Thoracic aorta (tissue), 2 donors: Measurements from ENCODE around the gene RFWD3. TPM values are rescaled to one million over a fixed set of nuclear protein-coding genes. Genes with fewer than 3 reads are reported as not detected.

Source experiments
- ATAC-seq: fragments of 150-250 bp; one replicate; pipeline ENCODE4 v1.8.0; 2017; ENCODE audit warnings: low read depth; ENCODE audit not compliant: insufficient number of reproducible peaks, low FRiP score
- DNase-seq: peaks from one replicate; pipeline ENCODE4 v3.0.0-alpha.2; 2020; ENCODE audit warnings: low spot score
- H3K27ac ChIP-seq, 2 donors: fragments of 200-600 bp; sonication (generic); 1 replicate in 1 of 2; 2 replicates in 1 of 2; pipeline ENCODE4 v1.5.1; 2016; ENCODE audit warnings: mild to moderate bottlenecking in 2 of 2, moderate library complexity in 2 of 2
- H3K27me3 ChIP-seq: fragments of 200-600 bp; sonication (generic); replicated peaks from 2 replicates; pipeline ENCODE4 v1.6.0; 2016; ENCODE audit warnings: mild to moderate bottlenecking; ENCODE audit not compliant: insufficient read depth
- H3K36me3 ChIP-seq: fragments of 200-600 bp; sonication (generic); one replicate; pipeline ENCODE4 v1.5.1; 2016
- H3K4me1 ChIP-seq, 2 donors: fragments of 200-600 bp; sonication (generic); 1 replicate in 1 of 2; 2 replicates in 1 of 2; pipeline versions ENCODE4 v1.5.1 to v1.6.0; 2016; ENCODE audit warnings: low read depth in 2 of 2, mild to moderate bottlenecking in 1 of 2; ENCODE audit not compliant: control insufficient read depth in 1 of 2
- H3K4me3 ChIP-seq: fragments of 200-600 bp; sonication (generic); 2 replicates; pipeline ENCODE4 v1.5.1; 2016; ENCODE audit warnings: mild to moderate bottlenecking
- H3K9me3 ChIP-seq: fragments of 200-600 bp; sonication (generic); 2 replicates; pipeline ENCODE4 v1.5.1; 2016
- total RNA-seq, 2 donors: library from RNA; depleted of rRNA; stranded (reverse); fragments of >200 nt; gene quantifications; one replicate each; pipeline versions ENCODE4 v1.1.0 to v1.2.3, GENCODE V29; 2016
- TF ChIP-seq, protein P1 (sequence below): fragments of 200-600 bp; sonication (generic); IDR thresholded peaks from one replicate; pipeline ENCODE4 v1.5.1; 2019; ENCODE audit warnings: antibody characterized with exemption

Gene RFWD3
- total RNA-seq, 2 donors from 2014 or later = 16.7 to 28.8 TPM

GRCh38 chr16:74637742-74638453, 28.8 kb downstream of the RFWD3 start:
- no peak overlapping the region for H3K27ac ChIP-seq

GRCh38 chr16:74635303-74635702, 31.4 kb downstream of the RFWD3 start:
- DNase-seq = no peak
- H3K9me3 ChIP-seq = no peaks in the 10 kb centered on the region
- no peak overlapping the region for H3K27ac ChIP-seq
- ATAC-seq = no peak
- H3K36me3 ChIP-seq = peaks cover 34% of the 10 kb centered on the region
- no peak overlapping the region for H3K4me3 ChIP-seq
- no peaks in the 10 kb centered on the region for H3K27me3 ChIP-seq
- TF ChIP-seq, protein P1, sequence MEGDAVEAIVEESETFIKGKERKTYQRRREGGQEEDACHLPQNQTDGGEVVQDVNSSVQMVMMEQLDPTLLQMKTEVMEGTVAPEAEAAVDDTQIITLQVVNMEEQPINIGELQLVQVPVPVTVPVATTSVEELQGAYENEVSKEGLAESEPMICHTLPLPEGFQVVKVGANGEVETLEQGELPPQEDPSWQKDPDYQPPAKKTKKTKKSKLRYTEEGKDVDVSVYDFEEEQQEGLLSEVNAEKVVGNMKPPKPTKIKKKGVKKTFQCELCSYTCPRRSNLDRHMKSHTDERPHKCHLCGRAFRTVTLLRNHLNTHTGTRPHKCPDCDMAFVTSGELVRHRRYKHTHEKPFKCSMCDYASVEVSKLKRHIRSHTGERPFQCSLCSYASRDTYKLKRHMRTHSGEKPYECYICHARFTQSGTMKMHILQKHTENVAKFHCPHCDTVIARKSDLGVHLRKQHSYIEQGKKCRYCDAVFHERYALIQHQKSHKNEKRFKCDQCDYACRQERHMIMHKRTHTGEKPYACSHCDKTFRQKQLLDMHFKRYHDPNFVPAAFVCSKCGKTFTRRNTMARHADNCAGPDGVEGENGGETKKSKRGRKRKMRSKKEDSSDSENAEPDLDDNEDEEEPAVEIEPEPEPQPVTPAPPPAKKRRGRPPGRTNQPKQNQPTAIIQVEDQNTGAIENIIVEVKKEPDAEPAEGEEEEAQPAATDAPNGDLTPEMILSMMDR = no peak
- H3K4me1 ChIP-seq = no peaks in the 10 kb centered on the region

More at GRCh38 chr16:74637742-74638453, 28.8 kb downstream of the RFWD3 start:
- Histone ChIP-seq H3K4me1 (no peaks in the 10 kb centered on the region), H3K9me3 (no peaks in the 10 kb centered on the region), H3K4me3 (no peak overlapping the region), H3K27me3 (no peaks in the 10 kb centered on the region), H3K36me3 (peaks cover 21% of the 10 kb centered on the region)
- ATAC-seq = no peak
- DNase-seq = no peak
- TF ChIP-seq, protein P1 = no peak

GRCh38 chr16:74633686-74634085, 33.0 kb downstream of the RFWD3 start:
- H3K36me3 ChIP-seq = peaks cover 34% of the 10 kb centered on the region
- no peak overlapping the region for H3K27ac ChIP-seq
- DNase-seq (no peak), ATAC-seq (no peak)
- no peak overlapping the region for H3K4me3 ChIP-seq
- H3K27me3 ChIP-seq = no peaks in the 10 kb centered on the region
- H3K9me3 ChIP-seq = no peaks in the 10 kb centered on the region
- TF ChIP-seq, protein P1 = no peak
- no peaks in the 10 kb centered on the region for H3K4me1 ChIP-seq

DNA sequence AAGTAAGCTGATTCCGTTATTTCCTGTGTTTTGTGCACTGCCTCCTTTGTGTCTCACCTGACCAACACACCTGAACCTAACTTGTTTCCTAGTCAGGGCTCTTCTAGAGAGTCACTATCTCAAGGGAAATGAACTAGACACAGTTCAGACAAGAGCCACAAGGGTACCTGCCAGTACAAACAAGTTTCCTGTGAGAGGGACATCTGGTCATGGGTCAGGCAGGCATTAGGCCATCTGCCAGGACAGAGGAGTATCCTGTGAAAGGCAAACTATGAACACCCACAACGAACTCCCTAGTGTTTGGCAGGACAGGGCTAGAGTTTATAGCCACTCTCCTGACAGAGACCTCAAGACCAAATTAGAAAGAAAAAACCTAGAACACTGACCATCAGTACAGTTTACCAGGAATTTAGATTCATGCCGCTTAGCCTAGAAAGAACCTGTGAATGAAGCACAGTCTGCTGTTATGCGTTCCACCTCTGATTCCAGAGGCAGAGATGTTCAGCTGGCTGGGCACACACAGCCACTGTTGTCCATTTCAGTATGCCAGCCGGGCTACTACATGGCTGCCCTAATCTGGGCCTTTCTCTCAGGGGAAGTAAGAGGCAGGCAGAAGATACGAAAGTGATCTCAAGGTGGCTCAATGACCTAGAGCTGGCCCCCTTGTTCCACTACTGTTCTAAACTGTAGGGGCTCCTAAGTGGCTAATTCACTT, 39.0 kb downstream of the RFWD3 start:
- no peak for DNase-seq
- Histone ChIP-seq H3K36me3 (peaks cover 50% of the 10 kb centered on the region), H3K27ac (no peak overlapping the region), H3K9me3 (no peaks in the 10 kb centered on the region), H3K27me3 (no peaks in the 10 kb centered on the region), H3K4me3 (no peak overlapping the region), H3K4me1 (no peaks in the 10 kb centered on the region)
- TF ChIP-seq, protein P1 = no peak
- ATAC-seq = no peak

- H3K27me3 ChIP-seq = no peaks in the 10 kb centered on the region
- no peaks in the 10 kb centered on the region for H3K4me1 ChIP-seq
- no peak overlapping the region for H3K27ac ChIP-seq
- H3K36me3 ChIP-seq = peaks cover 45% of the 10 kb centered on the region
- TF ChIP-seq, protein P1 = no peak
- ATAC-seq (no peak), DNase-seq (no peak)
- no peak overlapping the region for H3K4me3 ChIP-seq
- no peaks in the 10 kb centered on the region for H3K9me3 ChIP-seq
Observed at GRCh38 chr16:74626741-74627416, 39.8 kb downstream of the RFWD3 start.
